ENCODE data around the gene TRAPPC3. TPM values are rescaled to one million over a fixed set of nuclear protein-coding genes. Genes with fewer than 3 reads are reported as not detected.

TRAPPC3 gene
- total RNA-seq, 4 donors from 2014 or later, result 64.6 to 104 (median 91.0) TPM

GRCh38 chr1:36101546-36101945, 47.7 kb downstream of the TRAPPC3 start:
- TF ChIP-seq CTCF (IDR thresholded peaks at IDR 0.05; ENCODE audit: low read depth), result no peak

GRCh38 chr1:36100376-36100775, 48.9 kb downstream of the TRAPPC3 start:
- TF ChIP-seq CTCF (IDR thresholded peaks at IDR 0.05; ENCODE audit: low read depth), result no peak

- no peak for TF ChIP-seq CTCF (IDR thresholded peaks at IDR 0.05; ENCODE audit: low read depth)
Observed at GRCh38 chr1:36099681-36100341, 49.5 kb downstream of the TRAPPC3 start.

- no peak for TF ChIP-seq CTCF (IDR thresholded peaks at IDR 0.05; ENCODE audit: low read depth)
Observed at GRCh38 chr1:36098650-36099365, 50.5 kb downstream of the TRAPPC3 start.

GRCh38 chr1:36097693-36098585, 51.3 kb downstream of the TRAPPC3 start:
- TF ChIP-seq CTCF (IDR thresholded peaks at IDR 0.05; ENCODE audit: low read depth), result no peak

- no peak for TF ChIP-seq CTCF (IDR thresholded peaks at IDR 0.05; ENCODE audit: low read depth)
Observed at GRCh38 chr1:36096500-36097432, 52.5 kb downstream of the TRAPPC3 start.

Measured in subcutaneous adipose tissue (tissue), 4 donors.